GM18858 (cell line): Measurements from ENCODE around the gene UBE2V1.
"Not testable (repeated sequence)": the region's sequence is repeated elsewhere in the genome, so short reads cannot be mapped to it uniquely, and the experiment has no call there.

Experiments
- ATAC-seq: cut with Tn5 transposase; IDR thresholded peaks from one replicate; pipeline ENCODE4 v1.9.1; 2021; ENCODE audit not compliant: unreplicated experiment

The UBE2V1 gene

DNA sequence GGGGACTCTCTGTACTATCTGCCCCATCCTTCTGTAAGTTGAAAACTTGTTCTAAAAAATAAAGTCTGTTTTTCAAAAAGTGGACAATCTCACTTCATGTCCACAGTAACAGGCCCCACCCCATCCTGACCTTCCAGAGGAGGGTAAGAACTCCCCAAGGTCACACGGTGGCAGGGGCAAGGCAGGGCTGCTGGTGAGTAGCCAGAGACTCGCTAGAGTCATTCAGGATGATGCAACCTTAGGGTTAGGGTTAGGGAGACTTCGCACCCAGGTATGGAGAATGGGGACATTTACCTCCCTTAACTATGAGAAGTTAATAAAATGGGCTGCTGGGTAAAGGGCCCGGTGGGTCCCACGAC is 25.1 kb upstream of the UBE2V1 start:
- no peak for ATAC-seq

DNA sequence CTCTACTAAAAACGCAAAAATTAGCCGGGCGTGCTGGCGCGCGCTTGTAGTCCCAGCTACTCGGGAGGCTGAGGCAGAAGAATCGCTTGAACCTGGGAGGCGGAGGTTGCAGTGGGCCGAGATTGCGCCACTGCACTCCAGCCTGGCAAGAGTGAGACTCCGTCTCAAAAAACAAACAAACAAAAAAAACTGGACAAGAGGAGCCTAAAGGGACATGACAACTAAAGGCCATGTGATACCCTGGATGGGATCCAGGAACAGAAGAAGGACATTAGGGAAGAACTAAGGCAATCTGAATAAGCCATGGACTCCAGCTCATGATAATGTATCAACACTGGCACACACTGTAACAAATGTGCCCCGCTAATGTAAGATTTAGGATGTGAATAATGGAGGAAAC is 24.8 kb upstream of the UBE2V1 start:
- ATAC-seq: not testable (repeated sequence)

DNA sequence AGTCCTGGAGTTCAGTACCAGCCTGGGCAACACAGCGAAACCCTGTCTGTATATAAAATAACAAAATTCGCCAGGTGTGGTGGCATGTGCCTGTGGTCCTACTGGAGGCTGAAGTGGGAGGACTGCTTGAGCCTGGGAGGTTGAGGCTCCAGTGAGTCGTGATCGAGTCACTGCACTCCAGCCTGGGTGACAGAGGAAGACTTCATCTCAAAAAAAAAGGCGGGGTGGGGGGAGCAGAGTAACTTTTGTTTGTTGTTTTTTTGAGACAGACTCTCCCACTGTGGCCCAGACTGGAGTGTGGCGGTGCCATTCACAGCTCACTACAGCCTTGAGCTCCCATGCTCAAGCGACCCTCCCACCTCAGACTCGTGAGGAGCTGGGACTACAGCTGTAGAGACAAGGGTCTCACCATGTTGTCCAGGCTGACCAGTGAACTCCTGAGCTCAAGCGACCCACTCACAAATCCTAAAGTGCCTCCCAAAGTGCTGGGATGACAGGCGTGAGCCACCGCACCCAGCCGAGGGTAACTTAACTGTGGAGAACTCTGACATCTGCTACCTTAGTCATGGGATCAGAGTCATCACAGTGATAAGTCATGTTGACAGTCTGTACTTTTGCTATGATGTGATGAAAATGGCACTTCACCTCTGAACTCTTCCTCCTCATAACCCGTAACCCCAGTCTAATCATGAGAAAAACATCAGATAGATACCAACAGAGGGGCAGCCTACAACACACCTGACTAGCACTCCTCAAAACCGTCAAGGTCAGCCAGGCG is 24.1 kb upstream of the UBE2V1 start:
- ATAC-seq: no peak

DNA sequence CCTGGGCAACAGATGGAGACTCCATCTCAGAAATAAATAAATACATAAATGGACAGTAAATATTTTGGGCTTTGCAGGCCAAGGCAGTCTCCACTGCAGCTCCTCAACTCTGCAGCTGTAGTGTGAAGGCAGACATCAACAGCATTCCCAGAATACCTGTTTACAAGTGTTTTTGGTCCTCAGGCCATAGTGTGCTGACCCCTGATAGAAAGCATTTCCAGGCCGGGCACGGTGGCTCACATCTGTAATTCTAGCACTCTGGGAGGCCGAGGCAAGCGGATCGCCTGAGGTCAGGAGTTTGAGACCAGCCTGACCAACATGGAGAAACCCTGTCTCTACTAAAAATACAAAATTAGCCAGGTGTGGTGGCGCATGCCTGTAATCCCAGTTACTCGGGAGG is 22.2 kb upstream of the UBE2V1 start:
- not testable (repeated sequence) for ATAC-seq

DNA sequence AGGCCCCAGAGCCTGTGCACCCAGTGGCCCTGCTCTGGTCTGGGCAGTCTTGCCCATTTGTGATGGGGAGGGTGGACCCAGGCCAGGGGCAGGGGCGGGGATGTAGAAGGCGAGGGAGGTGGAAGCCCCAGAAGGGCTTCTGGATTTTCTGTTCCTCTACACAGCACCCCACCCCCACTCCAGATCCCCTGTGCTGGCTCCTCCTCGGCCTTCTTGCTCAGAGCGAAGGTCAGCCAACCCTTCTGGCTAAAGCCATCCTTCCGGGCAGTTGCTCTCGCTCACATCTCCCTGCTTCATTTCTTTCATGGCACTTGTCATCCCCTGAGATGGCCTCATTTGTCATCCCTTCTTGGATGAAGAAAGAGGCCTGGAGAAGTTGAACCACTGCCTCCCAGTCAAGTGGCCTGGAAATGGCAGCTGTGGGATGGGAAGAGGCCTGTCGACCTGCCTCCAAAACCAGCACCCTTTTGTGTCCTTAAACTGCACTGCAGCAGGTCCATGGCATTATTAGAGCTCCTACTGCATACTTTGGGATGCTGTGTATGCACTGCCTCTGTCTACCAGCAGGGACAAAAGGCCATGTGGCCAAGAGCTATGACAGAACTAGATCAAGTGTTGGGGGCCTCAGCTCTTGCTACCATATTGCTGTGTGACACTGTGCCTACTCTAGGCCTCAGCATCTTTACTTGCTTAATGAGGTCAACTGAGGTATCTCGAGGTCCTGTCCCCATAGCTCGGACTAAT is 20.7 kb upstream of the UBE2V1 start:
- ATAC-seq: no peak

DNA sequence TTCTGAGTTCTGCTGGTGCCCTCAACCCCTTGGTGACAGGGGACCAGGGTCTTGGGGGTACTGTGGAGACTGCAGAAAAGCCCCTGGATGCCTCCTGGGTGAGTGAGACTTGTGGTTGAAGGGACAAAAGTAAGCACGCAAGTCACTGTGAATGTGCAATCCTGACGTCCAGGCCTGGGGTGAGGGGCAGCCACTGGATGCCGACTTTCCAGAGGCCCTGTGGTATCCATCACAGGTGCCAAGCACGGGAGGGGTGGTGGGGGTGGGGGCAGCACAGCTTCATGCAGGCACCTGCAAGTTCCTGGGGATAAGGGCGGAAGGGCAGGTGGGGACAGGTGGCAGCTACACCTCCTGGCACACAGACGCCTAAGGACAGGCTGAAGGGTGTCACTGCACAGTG is 20.1 kb upstream of the UBE2V1 start:
- ATAC-seq: no peak

DNA sequence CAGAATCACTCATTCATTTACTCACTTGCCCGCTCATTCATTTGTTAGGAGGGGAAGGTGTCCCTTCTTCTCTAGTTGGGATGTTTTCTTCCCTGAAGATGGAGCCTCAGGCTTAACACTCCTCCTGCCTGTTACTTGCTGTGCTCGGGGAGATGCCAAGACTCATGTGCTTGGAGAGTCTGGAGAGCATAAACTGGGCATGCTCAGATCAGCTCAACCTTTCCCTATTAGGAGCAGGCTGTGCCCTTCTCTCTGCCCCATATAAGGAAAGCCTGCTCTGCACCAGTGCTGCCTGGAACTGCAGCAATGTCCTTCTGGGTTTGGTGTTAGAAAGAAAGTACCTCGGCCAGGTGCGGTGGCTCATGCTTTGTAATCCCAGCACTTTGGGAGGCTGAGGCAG is 18.0 kb upstream of the UBE2V1 start:
- ATAC-seq: no peak

DNA sequence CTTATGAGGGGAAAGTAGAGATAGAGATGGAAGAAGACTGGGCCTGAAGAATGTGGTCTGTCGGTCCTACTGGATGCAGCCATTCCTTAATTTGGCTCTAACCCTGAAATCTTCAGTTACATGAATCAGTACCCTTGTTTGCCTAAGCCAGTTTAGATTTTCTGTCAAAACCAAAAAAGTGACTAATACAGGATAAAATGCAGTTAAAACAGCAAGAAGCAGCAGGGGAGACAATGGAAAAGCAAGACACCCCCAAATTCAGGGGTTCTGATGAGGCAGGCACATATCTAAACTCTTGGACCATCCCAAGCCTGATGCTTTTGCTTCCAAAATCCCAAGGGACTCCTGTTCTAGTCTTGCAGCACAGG is 17.4 kb upstream of the UBE2V1 start:
- no peak for ATAC-seq

DNA sequence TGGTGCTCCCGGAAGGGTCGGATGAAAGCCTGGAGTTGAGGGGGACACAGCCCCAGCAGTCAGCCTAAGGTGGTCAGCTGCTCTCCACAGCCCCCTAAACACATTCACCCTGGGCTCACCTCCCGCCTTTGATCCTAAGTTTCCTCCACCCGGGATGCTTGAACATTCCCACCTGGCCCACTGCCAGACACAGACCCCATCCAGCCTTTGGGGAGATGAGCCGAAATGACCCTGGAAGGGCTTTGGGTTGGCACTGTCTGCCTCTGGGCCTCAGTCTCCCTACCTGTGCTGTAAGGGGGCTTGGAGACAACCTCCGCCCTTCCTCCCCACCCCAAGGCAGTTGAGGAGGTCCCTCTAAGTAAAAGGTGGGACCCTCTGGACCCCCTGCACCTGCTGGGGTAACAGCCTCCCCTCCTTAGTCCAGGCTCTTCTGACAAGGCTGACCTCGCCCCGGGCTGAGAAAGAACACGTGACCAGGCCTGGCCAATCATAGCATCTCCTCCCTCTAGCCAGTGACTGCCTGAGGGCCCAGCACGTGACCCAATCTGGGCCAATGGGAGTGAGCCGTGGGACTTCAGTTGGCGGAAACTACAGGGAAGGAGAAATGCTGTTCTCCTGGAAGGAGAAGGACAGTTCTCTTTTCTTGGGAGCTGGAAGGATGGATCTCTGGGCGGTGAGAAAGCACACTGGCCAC is 16.9 kb upstream of the UBE2V1 start:
- no peak for ATAC-seq

DNA sequence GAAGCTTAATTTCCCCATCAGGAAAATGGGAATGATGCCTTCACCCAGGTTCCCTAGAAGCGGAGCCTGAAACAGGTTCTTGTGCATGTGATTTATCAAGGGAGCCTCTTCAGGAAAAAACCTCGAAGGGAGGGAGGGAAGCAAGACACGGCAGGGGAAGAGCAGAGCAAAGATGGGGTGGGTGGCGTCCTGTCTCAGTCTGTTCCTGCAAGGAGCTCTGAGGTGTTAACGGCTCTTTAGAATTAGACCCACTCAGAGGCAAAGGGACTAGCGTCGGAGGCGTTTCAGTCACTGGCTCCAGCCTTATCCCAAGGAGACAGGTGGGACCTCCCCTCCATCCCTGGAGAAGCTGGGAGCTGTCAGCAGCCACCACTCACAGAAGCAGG is 15.6 kb upstream of the UBE2V1 start:
- no peak for ATAC-seq

DNA sequence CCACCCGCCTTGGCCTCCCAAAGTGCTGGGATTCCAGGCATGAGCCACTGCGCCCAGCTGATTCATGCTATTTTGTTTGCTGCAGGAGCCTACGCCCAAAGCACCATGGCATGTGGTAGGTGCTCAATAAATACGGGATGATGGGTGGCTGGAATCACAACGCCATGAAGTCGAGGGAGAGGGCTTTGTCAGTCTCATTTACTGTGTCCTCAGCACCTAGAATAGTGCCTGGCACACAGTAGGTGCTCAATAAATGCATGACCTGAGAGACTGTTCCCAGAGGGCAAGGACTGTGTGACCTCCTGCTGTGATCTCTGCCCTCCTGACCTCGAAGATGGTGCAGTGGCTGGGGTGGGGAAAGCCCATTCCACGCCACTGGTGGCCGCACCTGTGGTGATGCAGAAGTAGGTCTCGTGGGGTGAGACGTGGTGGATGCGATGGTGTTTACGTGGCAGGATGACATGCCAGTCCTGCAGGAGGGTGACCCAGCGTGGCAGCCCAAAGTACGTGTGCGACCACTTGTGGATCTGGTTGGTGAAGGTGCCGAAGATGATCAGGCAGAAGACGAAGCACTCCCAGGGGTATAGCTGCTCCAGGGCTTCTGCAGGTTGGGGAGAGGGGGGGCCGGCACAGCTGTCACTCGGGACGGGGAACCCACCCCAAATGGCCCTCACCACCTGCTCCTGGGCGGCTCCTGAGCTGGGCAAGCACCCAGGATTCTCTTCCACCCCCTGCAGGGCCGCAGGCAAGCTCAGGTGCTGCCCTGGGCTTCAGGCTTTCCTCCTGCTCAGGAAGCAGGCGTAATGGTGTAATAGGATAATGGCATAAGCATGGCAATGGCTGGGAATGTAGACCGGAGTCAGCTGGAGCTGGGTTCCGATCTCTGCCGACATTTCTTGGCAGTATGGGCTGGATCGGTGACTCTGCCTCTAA is 14.9 kb upstream of the UBE2V1 start:
- no peak for ATAC-seq

DNA sequence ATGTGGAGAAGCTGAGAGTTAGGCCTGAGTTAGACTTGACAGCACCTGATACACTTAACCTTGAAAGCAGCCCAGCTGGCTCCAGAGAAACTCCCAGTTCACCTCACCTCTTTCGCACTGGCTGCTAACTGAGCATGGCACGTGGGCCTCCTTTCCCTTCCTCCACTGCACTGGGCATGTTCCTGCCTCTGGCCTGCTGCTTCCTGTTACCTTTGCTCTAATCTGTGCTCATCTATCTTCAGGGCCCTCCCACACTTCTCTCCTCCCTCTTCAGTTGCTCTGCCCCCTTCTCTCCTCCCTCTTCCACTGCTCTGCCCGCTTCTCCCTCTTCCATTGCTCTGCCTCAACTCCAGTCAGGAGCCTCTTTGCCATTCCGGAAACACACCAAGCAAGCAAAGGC is 13.7 kb upstream of the UBE2V1 start:
- no peak for ATAC-seq

DNA sequence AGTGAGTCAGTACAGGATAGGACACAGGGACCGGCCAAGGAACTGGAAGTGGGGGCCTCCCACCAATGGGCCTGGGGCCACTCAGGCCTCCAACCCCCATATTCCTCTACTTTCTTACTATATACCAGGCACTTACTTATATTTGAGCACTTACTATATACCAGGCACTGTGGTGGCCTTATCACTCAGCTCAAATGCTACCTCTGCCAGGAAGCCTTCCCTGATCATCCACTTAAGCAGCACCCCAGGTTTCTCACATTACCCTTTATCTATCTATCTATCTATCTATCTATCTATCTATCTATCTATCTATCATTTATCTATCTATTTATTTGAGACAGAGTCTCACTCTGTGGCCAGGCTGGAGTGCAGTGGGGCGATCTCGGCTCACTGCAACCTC is 12.3 kb upstream of the UBE2V1 start:
- no peak for ATAC-seq

DNA sequence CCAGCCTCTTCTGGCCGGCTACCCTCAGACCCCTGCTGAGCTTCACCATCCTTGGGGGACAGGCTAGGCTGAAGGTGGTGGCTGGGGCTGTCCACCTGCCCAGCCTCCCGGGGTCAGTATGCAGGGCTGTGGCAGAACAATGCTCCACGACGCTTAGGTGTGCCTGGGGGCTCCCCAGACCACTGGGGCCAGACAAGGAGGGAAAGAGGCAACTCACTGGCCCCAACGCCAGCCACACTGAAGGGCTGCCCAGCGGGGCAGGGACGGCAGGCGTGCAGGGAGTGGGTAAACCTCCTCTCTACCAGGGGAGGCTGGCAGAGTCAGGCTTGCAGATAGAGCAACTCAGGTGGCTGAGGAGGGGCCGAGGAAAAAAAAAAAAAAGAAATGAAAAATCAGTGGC is 11.5 kb upstream of the UBE2V1 start:
- no peak for ATAC-seq

DNA sequence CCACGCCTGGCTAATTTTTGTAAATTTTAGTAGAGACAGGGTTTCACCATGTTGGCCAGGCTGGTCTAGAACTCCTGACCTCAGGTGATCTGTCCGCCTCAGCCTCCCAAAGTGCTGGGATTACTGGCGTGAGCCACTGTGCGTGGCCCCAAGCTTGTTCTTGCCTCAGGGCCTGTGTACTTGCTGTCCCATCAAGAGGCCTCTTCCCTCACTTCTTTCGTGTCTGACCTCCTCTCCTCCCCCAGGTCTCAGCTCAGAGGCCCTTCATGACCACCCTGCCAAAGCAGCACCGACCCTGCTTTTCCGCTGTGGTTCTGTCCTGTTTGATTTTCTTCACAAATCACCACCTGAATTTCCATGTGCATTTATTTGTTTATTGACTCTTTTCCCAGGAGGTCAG is 10.5 kb upstream of the UBE2V1 start:
- no peak for ATAC-seq

DNA sequence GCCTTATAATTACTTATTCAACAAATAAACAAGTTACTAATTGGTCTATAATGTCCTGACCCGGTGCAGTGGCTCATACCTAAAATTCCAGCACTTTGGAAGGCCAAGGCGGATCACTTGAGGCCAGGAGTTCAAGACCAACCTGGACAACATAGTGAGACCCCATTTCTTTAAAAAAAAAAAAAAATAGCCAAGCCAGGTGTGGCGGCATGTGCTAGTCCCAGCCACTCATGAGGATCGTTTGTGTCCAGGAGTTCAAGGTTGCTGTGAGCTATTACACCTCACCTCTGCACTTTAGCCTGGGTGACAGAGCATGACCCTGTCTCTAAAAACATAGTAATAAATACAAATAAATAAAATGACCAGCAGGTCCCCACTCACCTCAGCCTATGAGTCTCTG is 9.8 kb upstream of the UBE2V1 start:
- no peak for ATAC-seq

DNA sequence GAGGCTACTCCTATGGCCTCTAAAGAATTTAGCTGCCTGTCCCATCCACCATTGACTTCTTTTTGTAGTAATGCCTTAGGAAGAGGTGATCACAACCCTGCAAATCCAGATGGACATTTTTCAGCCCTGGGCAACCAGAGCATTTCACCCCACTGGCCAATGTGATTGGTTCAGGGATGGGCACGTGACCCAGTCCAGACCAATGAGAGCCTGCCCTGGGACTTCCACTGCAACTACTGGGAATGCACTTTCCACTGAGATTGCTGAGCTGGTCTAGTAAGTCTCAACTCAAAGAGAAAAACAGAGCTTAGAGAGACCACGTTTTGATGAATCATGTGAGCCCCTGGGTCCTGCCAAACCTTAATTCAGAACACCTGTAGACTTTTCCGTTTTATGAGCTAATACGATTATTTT is 8.9 kb upstream of the UBE2V1 start:
- no peak for ATAC-seq

DNA sequence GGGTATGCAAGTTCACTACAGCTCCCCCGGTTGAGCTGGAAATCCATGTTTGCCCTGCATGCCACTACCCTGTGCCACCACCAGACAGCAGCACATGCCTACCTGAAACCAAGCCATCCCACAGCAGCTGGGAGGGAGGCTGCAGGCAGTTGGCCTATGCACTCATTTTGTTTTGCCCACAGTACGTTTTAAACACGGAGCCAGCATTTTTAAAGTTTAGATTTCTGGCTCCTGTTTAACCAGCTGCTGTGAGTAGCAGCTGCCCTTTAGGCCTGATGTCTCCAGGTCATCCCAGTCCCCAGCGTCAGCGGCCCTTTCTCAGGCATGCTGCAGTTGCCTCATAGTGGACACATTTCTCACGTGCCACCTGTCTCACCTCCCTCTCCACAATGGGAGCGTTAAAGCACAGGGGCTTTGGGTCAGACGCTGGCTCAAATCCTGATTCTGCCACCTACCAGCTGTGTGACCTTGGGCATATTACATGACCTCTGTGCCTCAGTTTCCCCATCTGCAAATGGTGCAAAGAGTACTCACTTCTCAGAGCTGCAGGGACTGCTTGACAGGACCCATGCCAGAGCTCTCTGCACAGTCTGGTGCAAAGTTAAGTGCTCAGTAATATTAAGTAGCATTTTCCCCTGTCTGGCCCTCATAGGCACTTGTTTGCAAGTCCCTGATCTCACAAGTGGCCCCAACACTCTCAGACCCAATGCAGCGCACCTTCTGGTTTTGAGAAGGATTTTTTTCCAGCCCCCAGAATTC is 8.2 kb upstream of the UBE2V1 start:
- ATAC-seq: no peak

DNA sequence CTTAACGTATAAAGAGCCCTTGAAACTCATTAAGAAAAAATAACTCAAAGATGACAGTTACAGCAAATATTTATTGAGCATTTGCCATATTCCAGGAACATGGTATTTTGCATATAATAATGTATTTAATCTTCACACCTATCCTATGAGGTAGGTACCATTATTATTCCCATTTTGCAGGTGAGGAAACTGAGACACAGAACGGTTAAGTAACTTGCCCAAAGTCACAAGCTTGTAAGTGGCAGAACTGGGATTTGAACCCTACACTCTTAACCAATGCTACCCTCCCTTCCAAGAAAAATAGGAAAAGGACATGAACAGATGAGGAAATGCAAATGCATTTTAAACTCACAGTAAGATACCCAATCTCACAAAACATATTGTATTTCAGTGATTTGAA is 5.3 kb upstream of the UBE2V1 start:
- ATAC-seq: no peak

DNA sequence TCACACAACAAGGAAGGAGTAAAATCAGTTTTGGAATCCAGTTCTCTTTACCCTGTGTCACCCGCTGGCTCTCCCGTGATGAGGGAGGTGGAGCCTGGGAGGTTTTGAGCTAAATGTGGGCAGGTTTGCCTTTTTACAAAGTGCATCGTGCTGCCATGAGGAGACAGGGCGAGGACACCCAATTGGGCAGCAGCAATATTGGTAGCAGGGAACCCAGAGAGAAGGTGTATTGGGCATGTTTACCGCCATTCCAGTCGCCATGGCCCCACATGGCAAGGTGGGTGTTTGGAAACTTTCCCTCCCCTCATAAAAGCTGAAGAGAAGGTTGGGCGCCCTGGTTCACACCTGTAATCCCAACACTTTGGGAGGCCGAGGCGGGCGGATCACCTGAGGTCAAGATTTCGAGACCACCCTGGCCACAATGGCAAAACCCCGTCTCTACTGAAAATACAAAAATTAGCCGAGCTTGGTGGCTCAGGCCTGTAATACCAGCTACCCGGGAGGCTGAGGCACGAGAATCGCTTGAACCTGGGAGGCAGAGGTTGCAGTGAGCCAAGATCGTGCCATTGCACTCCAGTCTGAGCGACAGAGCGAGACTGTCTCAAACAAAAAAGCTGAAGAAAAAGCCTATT is 3.5 kb upstream of the UBE2V1 start:
- no peak for ATAC-seq
